Activated CD4-positive, alpha-beta T cell treated with anti-CD3 and anti-CD28 coated beads for 36 hours (primary cell): ENCODE measurements around the gene LAMA2. TPM values are rescaled to one million over a fixed set of nuclear protein-coding genes. Genes with fewer than 3 reads are reported as not detected.
"Not testable (repeated sequence)": the region's sequence is repeated elsewhere in the genome, so short reads cannot be mapped to it uniquely, and the experiment has no call there.

Source experiments
- ATAC-seq: fragments of 200-7000 bp; cut with Tn5 transposase; one replicate; pipeline ENCODE4 v1.10.0; 2021; ENCODE audit warnings: mild to moderate bottlenecking, moderate library complexity
- CTCF ChIA-PET: fragments of 350-600 bp; sonication (Branson Sonifier 250); formaldehyde crosslinking; loops from one replicate; lab custom pipeline; 2021; ENCODE audit warnings: antibody characterized with exemption; lab: Charles Lee
- POLR2A ChIA-PET: fragments of 350-600 bp; sonication (Branson Sonifier 250); formaldehyde crosslinking; loops from one replicate; lab custom pipeline; 2021; ENCODE audit warnings: antibody characterized with exemption, inconsistent platforms; lab: Charles Lee
- DNase-seq: peaks from one replicate; pipeline ENCODE4 v3.0.0-alpha.2; 2020
- H3K27ac Mint-ChIP-seq: one replicate; pipeline ENCODE4 v1.8.0; 2021; ENCODE audit warnings: mixed read lengths
- H3K27me3 Mint-ChIP-seq: one replicate; pipeline ENCODE4 v1.8.0; 2021; ENCODE audit warnings: mixed read lengths
- H3K36me3 Mint-ChIP-seq: one replicate; pipeline ENCODE4 v1.8.0; 2021; ENCODE audit warnings: low read depth, mixed read lengths
- H3K4me1 Mint-ChIP-seq: one replicate; pipeline ENCODE4 v1.8.0; 2021; ENCODE audit warnings: mixed read lengths
- H3K4me3 Mint-ChIP-seq: one replicate; pipeline ENCODE4 v1.8.0; 2021; ENCODE audit warnings: mild to moderate bottlenecking, moderate library complexity, mixed read lengths
- H3K9me3 Mint-ChIP-seq: one replicate; pipeline ENCODE4 v1.8.0; 2021; ENCODE audit warnings: low read depth, mixed read lengths
- intact Hi-C, 2 experiments: fragments of 100-400 bp; cut with DNase I in 1 of 2; cut with micrococcal nuclease in 1 of 2; formaldehyde crosslinking; loops; one replicate each; pipeline versions ENCODE4 v1.14.2 to v1.15.1; 2022 to 2024; cut with DNase I, micrococcal nuclease
- total RNA-seq, 2 experiments: library from RNA; stranded (reverse); gene quantifications; one replicate each; pipeline ENCODE4 v1.2.3, GENCODE V29; 2021

The LAMA2 gene
- total RNA-seq, 2 experiments from 2014 or later = 0.65 to 0.80 TPM

GRCh38 chr6:129047834-129048233 is 164.9 kb downstream of the LAMA2 start:
- no peak overlapping the region for H3K27ac Mint-ChIP-seq
- no peak overlapping the region for H3K4me3 Mint-ChIP-seq
- ChIA-PET CTCF (no interaction called here), POLR2A (no interaction called here)
- intact Hi-C loops = no loop called here
- DNase-seq (no peak), ATAC-seq (no peak)
- no peaks in the 10 kb centered on the region for H3K36me3 Mint-ChIP-seq
- H3K27me3 Mint-ChIP-seq = peaks cover 2% of the 10 kb centered on the region
- H3K9me3 Mint-ChIP-seq = peaks cover 4% of the 10 kb centered on the region
- no peaks in the 10 kb centered on the region for H3K4me1 Mint-ChIP-seq

- no peak overlapping the region for H3K27ac Mint-ChIP-seq
- no peak for DNase-seq
- no peaks in the 10 kb centered on the region for H3K9me3 Mint-ChIP-seq
- intact Hi-C loops = loop anchor here in 1 of 2 experiments (10.0 kb wide), 1 partner anchor 1955 kb away; no protein-coding TSS in a partner anchor
- H3K4me1 Mint-ChIP-seq = no peaks in the 10 kb centered on the region
- ATAC-seq = no peak
- peaks cover 13% of the 10 kb centered on the region for H3K27me3 Mint-ChIP-seq
- H3K4me3 Mint-ChIP-seq = no peak overlapping the region
- ChIA-PET POLR2A (no interaction called here), CTCF (no interaction called here)
- no peaks in the 10 kb centered on the region for H3K36me3 Mint-ChIP-seq
Observed at GRCh38 chr6:129050086-129050485, 167.1 kb downstream of the LAMA2 start.

- intact Hi-C loops = loop anchor here in 1 of 2 experiments (10.0 kb wide), 1 partner anchor 1958 kb away; no protein-coding TSS in a partner anchor
- H3K27ac Mint-ChIP-seq, H3K4me1 Mint-ChIP-seq, H3K36me3 Mint-ChIP-seq, ATAC-seq, POLR2A ChIA-PET, CTCF ChIA-PET, H3K9me3 Mint-ChIP-seq, DNase-seq, H3K4me3 Mint-ChIP-seq: not testable (repeated sequence)
- H3K27me3 Mint-ChIP-seq = peaks cover 10% of the 10 kb centered on the region
Observed at GRCh38 chr6:129053143-129053542, 170.2 kb downstream of the LAMA2 start.

DNA sequence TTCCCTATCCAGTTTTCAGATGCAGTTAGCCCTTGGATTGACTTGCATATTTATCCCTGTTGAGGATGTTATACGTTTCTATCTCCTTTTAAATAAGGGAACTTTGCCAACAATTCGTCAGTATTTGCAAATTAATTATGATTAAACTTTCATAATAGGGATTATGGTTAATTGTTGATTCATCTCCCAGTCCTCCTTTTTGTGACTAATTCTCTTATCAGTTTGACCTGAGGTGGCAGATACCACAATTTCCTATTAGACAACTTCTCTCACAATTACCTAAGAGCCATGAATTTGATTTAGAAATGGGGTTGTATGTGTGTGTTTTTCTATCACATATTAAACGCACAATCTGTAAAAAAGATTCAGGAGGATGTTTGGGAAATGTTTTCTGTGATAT is 172.9 kb downstream of the LAMA2 start:
- intact Hi-C loops = loop anchor here in 1 of 2 experiments (10.0 kb wide), 1 partner anchor 1961 kb away; no protein-coding TSS in a partner anchor
- POLR2A ChIA-PET = no interaction called here

DNA sequence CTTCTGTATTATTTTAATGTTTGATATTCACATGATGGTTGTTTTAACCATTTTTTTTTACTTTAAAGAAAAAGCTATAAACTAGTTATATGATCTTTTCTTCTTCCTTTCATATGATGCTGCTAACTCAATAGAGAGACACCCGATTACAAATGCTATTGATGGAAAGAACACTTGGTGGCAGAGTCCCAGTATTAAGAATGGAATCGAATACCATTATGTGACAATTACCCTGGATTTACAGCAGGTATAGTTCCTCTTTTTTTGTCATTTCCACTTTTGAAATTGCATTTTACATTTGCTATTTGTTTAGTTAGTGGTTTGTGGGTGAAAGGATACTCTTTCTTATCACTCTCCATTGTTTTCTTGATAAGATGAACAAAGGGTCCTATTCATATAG is 176.7 kb downstream of the LAMA2 start:
- CTCF ChIA-PET = no interaction called here

More for the DNA sequence above, 172.9 kb downstream of the LAMA2 start:
- no peak overlapping the region for H3K27ac Mint-ChIP-seq
- H3K4me3 Mint-ChIP-seq = no peak overlapping the region
- no peaks in the 10 kb centered on the region for H3K36me3 Mint-ChIP-seq
- no peak for ATAC-seq
- DNase-seq = no peak
- H3K27me3 Mint-ChIP-seq = peaks cover 10% of the 10 kb centered on the region
- CTCF ChIA-PET = no interaction called here
- no peaks in the 10 kb centered on the region for H3K4me1 Mint-ChIP-seq
- no peaks in the 10 kb centered on the region for H3K9me3 Mint-ChIP-seq

GRCh38 chr6:129069006-129069405 is 186.1 kb downstream of the LAMA2 start:
- Mint-ChIP-seq H3K36me3 (no peaks in the 10 kb centered on the region), H3K9me3 (peaks cover 6% of the 10 kb centered on the region), H3K27me3 (peaks cover 3% of the 10 kb centered on the region), H3K4me3 (no peak overlapping the region), H3K27ac (no peak overlapping the region), H3K4me1 (no peaks in the 10 kb centered on the region)
- intact Hi-C loops = no loop called here
- ChIA-PET POLR2A (no interaction called here), CTCF (interaction anchor here (0.5 kb wide), 1 partner anchor 32 kb away, joined by 3 read pairs; no protein-coding TSS in a partner anchor)
- DNase-seq (no peak), ATAC-seq (no peak)

More for the DNA sequence above, 176.7 kb downstream of the LAMA2 start:
- Mint-ChIP-seq H3K9me3 (no peaks in the 10 kb centered on the region), H3K27me3 (peaks cover 2% of the 10 kb centered on the region), H3K4me1 (no peaks in the 10 kb centered on the region), H3K4me3 (no peak overlapping the region), H3K36me3 (no peaks in the 10 kb centered on the region), H3K27ac (no peak overlapping the region)
- ATAC-seq (no peak), DNase-seq (no peak)
- POLR2A ChIA-PET = no interaction called here
- intact Hi-C loops = loop anchor here in 1 of 2 experiments (10.0 kb wide), 1 partner anchor 1965 kb away; no protein-coding TSS in a partner anchor

DNA sequence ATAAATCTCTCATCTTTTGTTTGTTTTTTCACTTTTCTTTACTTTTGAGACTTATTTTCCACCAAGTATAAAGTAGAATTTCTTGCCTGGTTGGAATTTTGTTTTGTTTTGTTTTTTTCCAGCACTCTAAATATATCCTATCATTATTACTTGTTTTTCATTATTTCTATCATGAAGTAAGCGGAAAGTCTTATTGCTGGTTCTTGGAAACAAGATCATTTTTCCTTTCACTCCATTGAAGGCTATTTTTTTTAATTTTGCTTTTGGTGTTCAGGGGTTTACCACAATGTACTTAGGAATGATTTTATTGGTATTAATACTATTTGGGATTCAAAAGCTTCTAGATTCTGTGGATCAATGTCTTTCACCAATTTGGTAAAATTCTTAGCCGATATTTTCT is 190.1 kb downstream of the LAMA2 start:
- ChIA-PET POLR2A (no interaction called here), CTCF (no interaction called here)
- intact Hi-C loops = no loop called here
- Mint-ChIP-seq H3K36me3 (no peaks in the 10 kb centered on the region), H3K9me3 (no peaks in the 10 kb centered on the region), H3K4me3 (no peak overlapping the region), H3K27ac (no peak overlapping the region), H3K27me3 (peaks cover 9% of the 10 kb centered on the region), H3K4me1 (no peaks in the 10 kb centered on the region)
- ATAC-seq = no peak
- DNase-seq = no peak

GRCh38 chr6:129073691-129074395 is 190.9 kb downstream of the LAMA2 start:
- no peak overlapping the region for H3K4me3 Mint-ChIP-seq
- ChIA-PET POLR2A (no interaction called here), CTCF (interaction anchor here (0.7 kb wide), 1 partner anchor 66 kb away, joined by 3 read pairs; no protein-coding TSS in a partner anchor)
- intact Hi-C loops = no loop called here
- no peaks in the 10 kb centered on the region for H3K9me3 Mint-ChIP-seq
- DNase-seq (no peak), ATAC-seq (no peak)
- no peak overlapping the region for H3K27ac Mint-ChIP-seq
- no peaks in the 10 kb centered on the region for H3K4me1 Mint-ChIP-seq
- H3K27me3 Mint-ChIP-seq = peaks cover 9% of the 10 kb centered on the region
- H3K36me3 Mint-ChIP-seq = no peaks in the 10 kb centered on the region

DNA sequence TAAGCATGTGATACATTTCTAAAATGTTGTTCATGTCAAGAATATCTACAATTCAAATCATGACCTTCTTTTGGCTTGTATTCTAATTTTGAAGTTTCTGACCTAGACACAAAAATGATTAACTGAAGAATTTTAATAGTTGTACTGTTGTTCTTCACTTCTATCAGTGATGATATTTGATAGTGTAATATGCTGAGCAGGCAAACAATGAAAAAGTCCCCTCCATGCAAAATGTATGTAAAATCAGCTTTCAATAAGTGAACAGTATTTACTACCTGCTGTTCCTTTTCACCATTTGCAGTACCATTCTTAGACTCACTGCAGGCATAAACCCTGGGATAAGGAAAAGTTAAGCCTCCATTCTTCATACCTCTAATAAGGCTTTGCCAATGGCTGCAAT is 201.5 kb downstream of the LAMA2 start:
- DNase-seq = no peak
- no peak for ATAC-seq
- Mint-ChIP-seq H3K9me3 (no peaks in the 10 kb centered on the region), H3K27ac (no peak overlapping the region), H3K4me1 (no peaks in the 10 kb centered on the region), H3K36me3 (no peaks in the 10 kb centered on the region), H3K4me3 (no peak overlapping the region), H3K27me3 (no peaks in the 10 kb centered on the region)
- intact Hi-C loops = no loop called here
- ChIA-PET POLR2A (no interaction called here), CTCF (no interaction called here)

- POLR2A ChIA-PET, H3K9me3 Mint-ChIP-seq, CTCF ChIA-PET, H3K4me3 Mint-ChIP-seq, intact Hi-C loops, H3K36me3 Mint-ChIP-seq, H3K4me1 Mint-ChIP-seq, ATAC-seq, H3K27ac Mint-ChIP-seq, H3K27me3 Mint-ChIP-seq, DNase-seq: not testable (repeated sequence)
Observed at GRCh38 chr6:129088481-129088880, 205.5 kb downstream of the LAMA2 start.

DNA sequence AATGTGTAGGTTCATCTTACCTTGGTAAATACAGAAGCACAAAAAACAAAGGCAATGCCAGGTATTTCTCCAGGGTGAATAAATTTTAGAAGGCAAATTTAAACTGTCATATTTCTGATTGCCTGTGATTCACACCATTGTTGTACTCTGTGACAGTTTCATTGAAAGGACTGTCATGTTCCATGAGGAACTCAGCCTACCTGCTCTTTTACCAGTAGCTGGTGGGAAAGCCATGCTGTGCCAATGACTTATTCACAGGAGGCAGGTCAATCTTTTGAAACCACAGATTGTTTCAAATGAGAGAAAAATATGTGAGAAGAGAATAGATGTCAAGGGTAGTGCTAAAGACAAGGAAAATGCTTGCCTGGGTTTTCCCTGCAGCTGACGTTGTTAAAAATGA is 206.4 kb downstream of the LAMA2 start:
- DNase-seq (no peak), ATAC-seq (no peak)
- no peak overlapping the region for H3K4me3 Mint-ChIP-seq
- no peak overlapping the region for H3K27ac Mint-ChIP-seq
- ChIA-PET POLR2A (no interaction called here), CTCF (no interaction called here)
- H3K9me3 Mint-ChIP-seq = no peaks in the 10 kb centered on the region
- H3K4me1 Mint-ChIP-seq = no peaks in the 10 kb centered on the region
- intact Hi-C loops = no loop called here
- H3K36me3 Mint-ChIP-seq = no peaks in the 10 kb centered on the region
- no peaks in the 10 kb centered on the region for H3K27me3 Mint-ChIP-seq

DNA sequence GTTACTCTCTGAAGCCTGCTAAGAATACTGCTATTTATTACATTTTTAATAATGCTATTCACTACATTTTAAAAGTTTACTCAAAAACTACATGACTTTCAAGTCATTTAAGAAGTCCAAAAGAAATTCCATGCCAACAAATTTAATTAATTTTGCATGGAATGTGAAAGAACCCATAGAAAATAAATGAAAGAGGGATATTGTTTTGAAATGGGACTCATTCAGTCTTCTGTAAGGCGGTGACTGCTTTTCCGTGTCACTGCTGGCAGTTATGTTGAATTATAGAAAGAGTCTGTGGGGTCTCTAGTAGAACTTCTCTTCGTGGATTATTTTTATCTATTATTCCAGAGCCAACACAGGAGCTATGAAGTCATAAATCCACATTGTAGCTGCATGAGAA is 211.2 kb downstream of the LAMA2 start:
- no peak overlapping the region for H3K27ac Mint-ChIP-seq
- no peak overlapping the region for H3K4me3 Mint-ChIP-seq
- no peaks in the 10 kb centered on the region for H3K27me3 Mint-ChIP-seq
- POLR2A ChIA-PET = no interaction called here
- CTCF ChIA-PET = no interaction called here
- H3K4me1 Mint-ChIP-seq = no peaks in the 10 kb centered on the region
- DNase-seq (no peak), ATAC-seq (no peak)
- intact Hi-C loops = no loop called here
- no peaks in the 10 kb centered on the region for H3K36me3 Mint-ChIP-seq
- no peaks in the 10 kb centered on the region for H3K9me3 Mint-ChIP-seq
